PC-9 (cell line): ENCODE results near the gene TMEM253. TPM values are rescaled to one million over a fixed set of nuclear protein-coding genes. Genes with fewer than 3 reads are reported as not detected.

ENCODE experiments used
- BruUV-seq: library from RNA; stranded (reverse); fragments of 400-500 nt; replicated peaks from 2 replicates; lab custom pipeline; 2021; lab: Mats Ljungman, UMichigan
- CTCF ChIA-PET: fragments of 300-600 bp; sonication (Branson Sonifier 250); formaldehyde crosslinking; loops from one replicate; lab custom pipeline; 2022; ENCODE audit warnings: antibody characterized with exemption; lab: Charles Lee
- POLR2A ChIA-PET: fragments of 300-600 bp; sonication (Branson Sonifier 250); formaldehyde crosslinking; loops from one replicate; lab custom pipeline; 2022; ENCODE audit warnings: antibody characterized with exemption; ENCODE audit not compliant: unreplicated experiment; lab: Charles Lee
- DNase-seq, 2 experiments: peaks; one replicate each; pipeline versions ENCODE4 v3.0.0 to v3.0.0-alpha.2; 2015 to 2022; ENCODE audit warnings: mixed read lengths in 1 of 2
- H2AFZ ChIP-seq: fragments of 200-600 bp; sonication (generic); 2 replicates; pipeline ENCODE4 v1.8.1; 2017; ENCODE audit warnings: antibody characterized with exemption
- H3F3A ChIP-seq: fragments of 200-600 bp; sonication (generic); 2 replicates; pipeline ENCODE4 v1.8.1; 2017; ENCODE audit warnings: antibody characterized with exemption, mild to moderate bottlenecking, low read depth; ENCODE audit not compliant: insufficient read depth
- H3K27ac ChIP-seq: fragments of 200-600 bp; sonication (generic); 2 replicates; pipeline ENCODE4 v1.6.1; 2016; ENCODE audit warnings: mixed run types
- H3K27me3 ChIP-seq: fragments of 200-600 bp; sonication (generic); 2 replicates; pipeline ENCODE4 v1.6.1; 2016; ENCODE audit warnings: low read depth, mixed run types; ENCODE audit not compliant: insufficient read depth
- H3K36me3 ChIP-seq: fragments of 200-600 bp; sonication (generic); 2 replicates; pipeline ENCODE4 v1.6.1; 2016; ENCODE audit warnings: low read depth, mixed run types
- H3K4me1 ChIP-seq: fragments of 200-600 bp; sonication (generic); replicated peaks from 2 replicates; pipeline ENCODE4 v1.6.1; 2016; ENCODE audit warnings: mixed run types; ENCODE audit not compliant: insufficient read depth
- H3K4me2 ChIP-seq: fragments of 200-600 bp; sonication (generic); 2 replicates; pipeline ENCODE4 v1.6.1; 2017; ENCODE audit warnings: mixed run types
- H3K4me3 ChIP-seq: fragments of 200-600 bp; sonication (generic); 2 replicates; pipeline ENCODE4 v1.6.1; 2016; ENCODE audit warnings: mixed run types
- H3K79me2 ChIP-seq: fragments of 200-600 bp; sonication (generic); 2 replicates; pipeline ENCODE4 v1.6.1; 2017; ENCODE audit warnings: low read depth, mixed run types
- H3K9me2 ChIP-seq: fragments of 200-600 bp; sonication (generic); 2 replicates; pipeline ENCODE4 v1.8.1; 2017; ENCODE audit warnings: mild to moderate bottlenecking; ENCODE audit not compliant: insufficient read depth
- H3K9me3 ChIP-seq: fragments of 200-600 bp; sonication (generic); 2 replicates; pipeline ENCODE4 v1.8.1; 2016; ENCODE audit warnings: low read depth; ENCODE audit not compliant: insufficient read depth
- H4K20me1 ChIP-seq: fragments of 200-600 bp; sonication (generic); 2 replicates; pipeline ENCODE4 v1.8.1; 2017; ENCODE audit not compliant: insufficient read depth
- EZH2 ChIP-seq: fragments of 200-600 bp; sonication (generic); IDR thresholded peaks from 2 replicates; pipeline ENCODE4 v1.8.0; 2017; ENCODE audit warnings: antibody characterized with exemption, low read depth
- intact Hi-C: fragments of 100-400 bp; cut with micrococcal nuclease; formaldehyde crosslinking; loops from one replicate; pipeline ENCODE4 v1.10.0; 2022; ENCODE audit not compliant: unreplicated experiment
- total RNA-seq: library from RNA; stranded (reverse); gene quantifications from 2 replicates; pipeline ENCODE4 v1.2.3, GENCODE V29; 2021
- TF ChIP-seq, protein P1 (sequence below): fragments of 200-600 bp; sonication (generic); conservative IDR thresholded peaks from 2 replicates; pipeline ENCODE4 v1.6.1; 2017; ENCODE audit warnings: mixed run types, antibody characterized with exemption, mild to moderate bottlenecking, moderate library complexity

Gene TMEM253
- total RNA-seq, 1 experiment from 2014 or later, result 1.4 TPM

- H3F3A ChIP-seq, result no peaks in the 10 kb centered on the region
- H3K27ac ChIP-seq, result no peak overlapping the region
- H2AFZ ChIP-seq, result no peak overlapping the region
- no peaks in the 10 kb centered on the region for H3K79me2 ChIP-seq
- DNase-seq, result no peak
- H4K20me1 ChIP-seq, result no peaks in the 10 kb centered on the region
- BruUV-seq, result no TSS peak
- POLR2A ChIA-PET, result no interaction called here
- no peaks in the 10 kb centered on the region for H3K4me1 ChIP-seq
- H3K4me3 ChIP-seq, result no peak overlapping the region
- no peaks in the 10 kb centered on the region for H3K27me3 ChIP-seq
- intact Hi-C loops, result loop anchor here (10.0 kb wide), 1 partner anchor 46 kb away; no protein-coding TSS in a partner anchor
- TF ChIP-seq, protein P1, sequence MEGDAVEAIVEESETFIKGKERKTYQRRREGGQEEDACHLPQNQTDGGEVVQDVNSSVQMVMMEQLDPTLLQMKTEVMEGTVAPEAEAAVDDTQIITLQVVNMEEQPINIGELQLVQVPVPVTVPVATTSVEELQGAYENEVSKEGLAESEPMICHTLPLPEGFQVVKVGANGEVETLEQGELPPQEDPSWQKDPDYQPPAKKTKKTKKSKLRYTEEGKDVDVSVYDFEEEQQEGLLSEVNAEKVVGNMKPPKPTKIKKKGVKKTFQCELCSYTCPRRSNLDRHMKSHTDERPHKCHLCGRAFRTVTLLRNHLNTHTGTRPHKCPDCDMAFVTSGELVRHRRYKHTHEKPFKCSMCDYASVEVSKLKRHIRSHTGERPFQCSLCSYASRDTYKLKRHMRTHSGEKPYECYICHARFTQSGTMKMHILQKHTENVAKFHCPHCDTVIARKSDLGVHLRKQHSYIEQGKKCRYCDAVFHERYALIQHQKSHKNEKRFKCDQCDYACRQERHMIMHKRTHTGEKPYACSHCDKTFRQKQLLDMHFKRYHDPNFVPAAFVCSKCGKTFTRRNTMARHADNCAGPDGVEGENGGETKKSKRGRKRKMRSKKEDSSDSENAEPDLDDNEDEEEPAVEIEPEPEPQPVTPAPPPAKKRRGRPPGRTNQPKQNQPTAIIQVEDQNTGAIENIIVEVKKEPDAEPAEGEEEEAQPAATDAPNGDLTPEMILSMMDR, result no peak
- TF ChIP-seq EZH2, result no peak
- CTCF ChIA-PET, result no interaction called here
- no peaks in the 10 kb centered on the region for H3K9me3 ChIP-seq
- no peaks in the 10 kb centered on the region for H3K9me2 ChIP-seq
- H3K4me2 ChIP-seq, result no peak overlapping the region
- no peaks in the 10 kb centered on the region for H3K36me3 ChIP-seq
Observed at GRCh38 chr14:21060614-21061346, 40.1 kb upstream of the TMEM253 start.

- CTCF ChIA-PET, result no interaction called here
- Histone ChIP-seq H2AFZ (no peak overlapping the region), H3K27me3 (no peaks in the 10 kb centered on the region), H3K79me2 (no peaks in the 10 kb centered on the region), H3F3A (no peaks in the 10 kb centered on the region), H3K36me3 (no peaks in the 10 kb centered on the region), H3K4me1 (no peaks in the 10 kb centered on the region), H3K27ac (no peak overlapping the region), H3K9me3 (no peaks in the 10 kb centered on the region), H3K4me2 (no peak overlapping the region), H3K4me3 (no peak overlapping the region), H4K20me1 (no peaks in the 10 kb centered on the region), H3K9me2 (no peaks in the 10 kb centered on the region)
- no peak for TF ChIP-seq EZH2
- TF ChIP-seq, protein P1, result no peak
- no TSS peak for BruUV-seq
- POLR2A ChIA-PET, result no interaction called here
- DNase-seq, result no peak
- intact Hi-C loops, result loop anchor here (10.0 kb wide), 1 partner anchor 47 kb away; no protein-coding TSS in a partner anchor
Observed at GRCh38 chr14:21061347-21061668, 39.6 kb upstream of the TMEM253 start.

DNA sequence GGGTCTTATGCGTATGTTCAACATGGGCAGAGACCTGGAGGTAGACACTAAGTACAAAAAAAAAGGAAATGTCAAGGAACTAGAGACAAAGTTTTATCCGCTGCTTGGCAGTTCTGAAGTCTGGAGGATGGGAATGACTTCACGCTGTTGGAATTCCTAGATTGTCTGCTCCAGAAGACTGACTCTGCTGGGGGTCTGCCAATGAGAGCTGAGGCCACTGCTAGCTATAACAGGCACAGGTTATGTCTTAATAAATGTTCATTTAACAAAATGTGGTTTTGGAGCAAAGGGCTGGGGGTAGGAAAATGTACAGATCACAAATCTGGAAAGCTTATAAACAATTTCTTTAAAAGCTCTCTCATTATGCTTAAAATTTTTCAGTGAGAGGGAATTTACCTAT lies 37.4 kb upstream of the TMEM253 start:
- H3K9me2 ChIP-seq, result no peaks in the 10 kb centered on the region
- ChIA-PET POLR2A (no interaction called here), CTCF (no interaction called here)
- H3K4me2 ChIP-seq, result no peak overlapping the region
- no TSS peak for BruUV-seq
- H3K27me3 ChIP-seq, result no peaks in the 10 kb centered on the region; the same call in 1 of the 2 replicates
- no peaks in the 10 kb centered on the region for H3F3A ChIP-seq
- intact Hi-C loops, result loop anchor here (10.0 kb wide), 1 partner anchor 49 kb away; no protein-coding TSS in a partner anchor
- no peaks in the 10 kb centered on the region for H3K9me3 ChIP-seq
- H3K4me1 ChIP-seq, result no peaks in the 10 kb centered on the region
- H3K4me3 ChIP-seq, result no peak overlapping the region
- H3K79me2 ChIP-seq, result no peaks in the 10 kb centered on the region
- H2AFZ ChIP-seq, result no peak overlapping the region
- H3K27ac ChIP-seq, result no peak overlapping the region
- H3K36me3 ChIP-seq, result no peaks in the 10 kb centered on the region
- DNase-seq, result no peak
- no peaks in the 10 kb centered on the region for H4K20me1 ChIP-seq
- TF ChIP-seq EZH2, result no peak
